ENCODE measurements around the gene RPS6KC1. TPM values are rescaled to one million over a fixed set of nuclear protein-coding genes. Genes with fewer than 3 reads are reported as not detected.

RPS6KC1 gene
- total RNA-seq, 4 donors from 2014 or later = 13.5 to 29.7 (median 22.2) TPM

DNA sequence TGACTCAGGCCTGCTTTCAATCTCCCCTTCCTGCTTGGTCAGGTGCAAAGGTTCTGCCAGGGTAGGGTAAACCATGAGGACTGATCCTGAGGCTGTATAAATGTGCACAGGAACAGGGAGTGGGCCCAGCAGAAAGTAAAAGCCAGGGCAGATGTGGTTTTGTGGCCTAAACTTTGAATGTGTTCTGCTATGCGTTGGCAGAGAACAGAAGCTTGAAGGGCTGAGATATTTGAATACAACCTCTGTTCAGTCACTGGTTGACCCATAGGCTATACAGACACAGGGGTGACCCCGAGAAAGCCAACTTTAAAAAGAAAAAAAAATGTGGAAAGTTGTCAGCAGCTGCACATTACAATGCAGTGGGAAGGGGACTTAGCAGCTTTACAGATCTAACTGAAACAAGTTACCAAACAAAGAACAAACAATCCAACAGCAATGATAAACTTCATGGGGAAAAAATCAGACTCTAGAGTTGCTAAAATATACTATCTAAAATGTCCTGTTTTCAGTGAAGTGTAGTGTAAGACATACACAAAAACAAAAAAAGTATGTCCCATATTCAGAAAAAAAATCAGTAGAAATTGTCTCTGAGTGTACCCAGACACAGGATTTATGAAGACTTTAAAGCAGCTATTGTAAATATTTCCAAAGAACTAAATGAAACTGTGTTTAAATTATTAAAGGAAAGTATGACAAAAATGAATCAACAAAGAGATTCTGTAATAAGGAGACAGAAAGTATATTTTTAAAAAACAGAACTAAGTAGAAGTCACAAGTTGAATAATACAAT, 216.1 kb downstream of the RPS6KC1 start:
- Histone ChIP-seq H3K4me3 (no peak overlapping the region), H3K36me3 (no peaks in the 10 kb centered on the region), H3K27ac (no peak overlapping the region), H3K9me3 (peaks cover 0 to 3% (median 0%) of the 10 kb centered on the region in 4 donors), H3K27me3 (no peaks in the 10 kb centered on the region), H3K4me1 (no peaks in the 10 kb centered on the region)
- DNase-seq = no peak
- TF ChIP-seq, protein P1, sequence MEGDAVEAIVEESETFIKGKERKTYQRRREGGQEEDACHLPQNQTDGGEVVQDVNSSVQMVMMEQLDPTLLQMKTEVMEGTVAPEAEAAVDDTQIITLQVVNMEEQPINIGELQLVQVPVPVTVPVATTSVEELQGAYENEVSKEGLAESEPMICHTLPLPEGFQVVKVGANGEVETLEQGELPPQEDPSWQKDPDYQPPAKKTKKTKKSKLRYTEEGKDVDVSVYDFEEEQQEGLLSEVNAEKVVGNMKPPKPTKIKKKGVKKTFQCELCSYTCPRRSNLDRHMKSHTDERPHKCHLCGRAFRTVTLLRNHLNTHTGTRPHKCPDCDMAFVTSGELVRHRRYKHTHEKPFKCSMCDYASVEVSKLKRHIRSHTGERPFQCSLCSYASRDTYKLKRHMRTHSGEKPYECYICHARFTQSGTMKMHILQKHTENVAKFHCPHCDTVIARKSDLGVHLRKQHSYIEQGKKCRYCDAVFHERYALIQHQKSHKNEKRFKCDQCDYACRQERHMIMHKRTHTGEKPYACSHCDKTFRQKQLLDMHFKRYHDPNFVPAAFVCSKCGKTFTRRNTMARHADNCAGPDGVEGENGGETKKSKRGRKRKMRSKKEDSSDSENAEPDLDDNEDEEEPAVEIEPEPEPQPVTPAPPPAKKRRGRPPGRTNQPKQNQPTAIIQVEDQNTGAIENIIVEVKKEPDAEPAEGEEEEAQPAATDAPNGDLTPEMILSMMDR (IDR thresholded peaks at IDR 0.05) = no peak
- no peak for TF ChIP-seq POLR2A (IDR thresholded peaks at IDR 0.05)

- no peaks in the 10 kb centered on the region for H3K4me1 ChIP-seq
- no peaks in the 10 kb centered on the region for H3K36me3 ChIP-seq
- H3K27ac ChIP-seq = no peak overlapping the region
- no peaks in the 10 kb centered on the region for H3K27me3 ChIP-seq
- H3K4me3 ChIP-seq = no peak overlapping the region
- peaks cover 0 to 3% (median 0%) of the 10 kb centered on the region in 4 donors for H3K9me3 ChIP-seq
- no peak for TF ChIP-seq POLR2A (IDR thresholded peaks at IDR 0.05)
- TF ChIP-seq, protein P1 (IDR thresholded peaks at IDR 0.05) = no peak
- no peak for DNase-seq
Observed at GRCh38 chr1:213268221-213268620, 217.2 kb downstream of the RPS6KC1 start.

GRCh38 chr1:213269829-213270228, 218.8 kb downstream of the RPS6KC1 start:
- no peak for DNase-seq
- no peaks in the 10 kb centered on the region for H3K27me3 ChIP-seq
- H3K9me3 ChIP-seq = peaks cover 0 to 3% (median 0%) of the 10 kb centered on the region in 4 donors
- no peak overlapping the region for H3K4me3 ChIP-seq
- H3K36me3 ChIP-seq = no peaks in the 10 kb centered on the region
- TF ChIP-seq, protein P1 (IDR thresholded peaks at IDR 0.05) = no peak
- TF ChIP-seq POLR2A (IDR thresholded peaks at IDR 0.05) = no peak
- H3K4me1 ChIP-seq = no peaks in the 10 kb centered on the region
- H3K27ac ChIP-seq = no peak overlapping the region

- Histone ChIP-seq H3K4me1 (no peaks in the 10 kb centered on the region), H3K27me3 (no peaks in the 10 kb centered on the region), H3K27ac (no peak overlapping the region), H3K36me3 (no peaks in the 10 kb centered on the region), H3K4me3 (no peak overlapping the region), H3K9me3 (no peaks in the 10 kb centered on the region)
- no peak for TF ChIP-seq POLR2A (IDR thresholded peaks at IDR 0.05)
- TF ChIP-seq, protein P1 (IDR thresholded peaks at IDR 0.05) = no peak
- no peak for DNase-seq
Observed at GRCh38 chr1:213273546-213273945, 222.5 kb downstream of the RPS6KC1 start.

GRCh38 chr1:213274140-213274539, 223.1 kb downstream of the RPS6KC1 start:
- H3K4me1 ChIP-seq = no peaks in the 10 kb centered on the region
- no peak overlapping the region for H3K4me3 ChIP-seq
- no peaks in the 10 kb centered on the region for H3K36me3 ChIP-seq
- no peaks in the 10 kb centered on the region for H3K9me3 ChIP-seq
- no peaks in the 10 kb centered on the region for H3K27me3 ChIP-seq
- TF ChIP-seq, protein P1 (IDR thresholded peaks at IDR 0.05) = no peak
- TF ChIP-seq POLR2A (IDR thresholded peaks at IDR 0.05) = no peak
- no peak overlapping the region for H3K27ac ChIP-seq
- no peak for DNase-seq

Data from Peyer's patch (tissue), 4 donors.